BLaER1 treated with 17β-estradiol and CSF1 and Interleukin-3, amounts not matched to agents 10 nM and 100 nM (cell line): ENCODE measurements around the gene SBNO2.
"Not testable (repeated sequence)": the region's sequence is repeated elsewhere in the genome, so short reads cannot be mapped to it uniquely, and the experiment has no call there.

ENCODE experiments used
- H3K27ac ChIP-seq, 11 experiments: shearing (Covaris generic); formaldehyde crosslinking; 2 replicates each; pipeline ENCODE4 v1.8.1; 2022
- H3K27me3 ChIP-seq, 11 experiments: shearing (Covaris generic); formaldehyde crosslinking; 2 replicates each; pipeline ENCODE4 v1.8.1; 2022
- H3K36me3 ChIP-seq, 11 experiments: shearing (Covaris generic); formaldehyde crosslinking; 2 replicates each; pipeline ENCODE4 v1.8.1; 2022
- H3K4me1 ChIP-seq, 10 experiments: shearing (Covaris generic); formaldehyde crosslinking; 2 replicates each; pipeline ENCODE4 v1.8.1; 2022
- H3K4me2 ChIP-seq, 11 experiments: shearing (Covaris generic); formaldehyde crosslinking; 2 replicates each; pipeline ENCODE4 v1.8.1; 2022
- H3K4me3 ChIP-seq, 10 experiments: shearing (Covaris generic); formaldehyde crosslinking; 2 replicates each; pipeline ENCODE4 v1.8.1; 2022
- H3K9ac ChIP-seq, 11 experiments: shearing (Covaris generic); formaldehyde crosslinking; 2 replicates each; pipeline ENCODE4 v1.8.1; 2022
- H3K9me3 ChIP-seq, 11 experiments: shearing (Covaris generic); formaldehyde crosslinking; replicated peaks in 1 of 11; 2 replicates each; pipeline ENCODE4 v1.8.1; 2022
- H4K20me1 ChIP-seq, 11 experiments: shearing (Covaris generic); formaldehyde crosslinking; 2 replicates each; pipeline ENCODE4 v1.8.1; 2022
- Cebpa-rat ChIP-seq, 11 experiments: shearing (Covaris generic); IDR thresholded peaks; 2 replicates each; pipeline ENCODE4 v1.8.1; 2022

The SBNO2 gene

GRCh38 chr19:1132552-1133383 is 41.3 kb downstream of the SBNO2 start:
- Histone ChIP-seq H4K20me1 (peaks cover 45 to 91% (median 80%) of the 10 kb centered on the region in 11 experiments), H3K36me3 (peaks cover 7 to 57% (median 19%) of the 10 kb centered on the region in 11 experiments; a peak in 21 of 22 replicates), H3K27me3 (no peaks in the 10 kb centered on the region), H3K9me3 (peaks cover 0 to 8% (median 0%) of the 10 kb centered on the region in 11 experiments; a peak in 3 of 22 replicates), H3K4me3 (peak overlapping the region; percentile 61 to 95 (median 70)), H3K4me1 (peaks cover 67 to 83% (median 74%) of the 10 kb centered on the region in 10 experiments), H3K4me2 (peak overlapping the region; percentile 91 to 100 (median 99)), H3K27ac (peak overlapping the region; percentile 75 to 90 (median 83)), H3K9ac (peak overlapping the region; percentile 73 to 96 (median 84))
- TF ChIP-seq Cebpa-rat (IDR thresholded peaks at IDR 0.05): no peak

GRCh38 chr19:1131718-1132551 is 42.1 kb downstream of the SBNO2 start:
- H3K4me3 ChIP-seq: peak overlapping the region; percentile 61 to 95 (median 70)
- peaks cover 16 to 65% (median 28%) of the 10 kb centered on the region in 11 experiments for H3K36me3 ChIP-seq
- H4K20me1 ChIP-seq: peaks cover 53 to 99% (median 88%) of the 10 kb centered on the region in 11 experiments
- H3K27me3 ChIP-seq: no peaks in the 10 kb centered on the region
- H3K4me1 ChIP-seq: peaks cover 70 to 90% (median 78%) of the 10 kb centered on the region in 10 experiments
- H3K4me2 ChIP-seq: peak overlapping the region; percentile 91 to 100 (median 99)
- no peak for TF ChIP-seq Cebpa-rat (IDR thresholded peaks at IDR 0.05)
- H3K9ac ChIP-seq: peak overlapping the region; percentile 73 to 96 (median 84)
- peaks cover 0 to 8% (median 0%) of the 10 kb centered on the region in 11 experiments; a peak in 3 of 22 replicates for H3K9me3 ChIP-seq
- peak overlapping the region; percentile 75 to 90 (median 83) for H3K27ac ChIP-seq

DNA sequence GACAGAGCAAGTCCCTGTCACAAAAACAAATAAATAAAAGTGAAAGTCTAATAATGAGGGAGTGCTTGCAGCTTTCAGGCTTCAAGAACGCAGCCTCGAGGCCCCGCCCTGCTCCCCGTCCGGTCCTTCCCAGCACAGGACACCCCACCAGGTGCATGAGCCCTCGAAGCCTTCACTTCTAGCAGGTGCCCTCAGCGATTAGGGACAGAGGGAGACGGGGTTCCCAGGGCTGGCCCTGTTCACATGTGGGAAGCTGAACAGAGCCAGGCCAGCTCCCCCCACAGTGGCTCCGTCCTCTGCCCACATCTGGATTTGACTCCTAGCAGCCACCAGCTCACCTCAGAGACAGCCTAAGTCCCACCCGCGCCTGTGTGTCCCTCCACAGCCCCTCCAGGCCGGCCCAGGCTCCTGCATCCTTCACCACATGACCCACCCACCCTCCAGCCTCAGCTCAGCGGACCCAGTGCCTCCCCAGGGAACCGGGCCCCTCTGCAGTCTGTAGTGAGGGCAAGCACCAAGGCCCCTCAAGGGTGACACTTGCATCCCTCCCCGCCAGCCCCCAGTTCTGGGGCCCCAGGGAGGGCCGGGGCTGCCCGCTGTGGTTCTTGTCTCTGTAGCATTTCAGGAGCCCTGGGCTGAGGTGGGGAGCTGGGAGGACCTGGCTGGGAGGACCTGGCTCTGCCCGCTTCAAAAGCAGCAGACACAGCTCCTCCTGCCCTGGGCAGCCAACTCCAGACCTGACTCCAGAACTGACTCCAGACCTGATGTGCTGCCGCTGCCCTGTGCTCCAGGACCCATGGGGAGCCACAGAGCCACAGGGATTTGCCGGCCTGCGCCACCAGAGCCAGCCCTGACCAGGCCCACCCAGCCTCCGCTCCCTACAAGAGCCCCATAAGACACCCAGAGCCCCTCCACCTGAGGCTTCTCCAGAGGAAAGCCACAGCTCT is 43.0 kb downstream of the SBNO2 start:
- Histone ChIP-seq H3K9ac (peak overlapping the region; percentile 73 to 96 (median 84)), H3K4me3 (peak overlapping the region; percentile 61 to 95 (median 70)), H3K27ac (peak overlapping the region; percentile 75 to 90 (median 83)), H3K27me3 (no peaks in the 10 kb centered on the region), H4K20me1 (peaks cover 54 to 99% (median 88%) of the 10 kb centered on the region in 11 experiments), H3K4me2 (peak overlapping the region; percentile 91 to 100 (median 99)), H3K9me3 (peaks cover 0 to 8% (median 0%) of the 10 kb centered on the region in 11 experiments; a peak in 3 of 22 replicates), H3K36me3 (peaks cover 25 to 70% (median 37%) of the 10 kb centered on the region in 11 experiments), H3K4me1 (peaks cover 70 to 90% (median 78%) of the 10 kb centered on the region in 10 experiments)
- TF ChIP-seq Cebpa-rat (IDR thresholded peaks at IDR 0.05): no peak

DNA sequence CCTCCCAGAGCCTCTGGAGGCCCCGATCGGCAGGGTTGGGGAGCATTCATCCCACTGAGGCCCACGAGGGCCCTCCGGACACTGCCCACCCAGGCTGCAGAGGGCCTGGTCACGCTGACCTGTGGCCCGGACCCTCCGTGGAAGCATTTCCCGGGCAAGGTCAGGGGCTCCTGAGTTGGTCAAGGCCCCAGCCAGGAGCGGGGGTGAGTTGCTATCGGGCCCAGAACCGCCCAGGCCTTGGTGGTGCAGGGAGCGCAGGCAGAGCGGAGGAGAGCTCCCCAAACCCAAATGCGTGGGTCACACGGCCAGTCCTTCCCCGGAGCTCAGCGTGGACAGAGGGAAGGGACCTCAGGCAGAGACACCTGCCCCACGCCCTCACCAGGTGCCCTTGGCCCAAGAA is 44.5 kb downstream of the SBNO2 start:
- H4K20me1 ChIP-seq: peaks cover 69 to 98% (median 86%) of the 10 kb centered on the region in 11 experiments
- H3K9me3 ChIP-seq: peaks cover 0 to 8% (median 0%) of the 10 kb centered on the region in 11 experiments; a peak in 3 of 22 replicates
- peak overlapping the region in 3 of 10 experiments; percentile 78 to 95 (median 93); a peak in 6 of 20 replicates for H3K4me3 ChIP-seq
- peaks cover 65 to 90% (median 73%) of the 10 kb centered on the region in 10 experiments for H3K4me1 ChIP-seq
- peak overlapping the region in 3 of 11 experiments; percentile 9 to 19 (median 17); a peak in 3 of 22 replicates for H3K27ac ChIP-seq
- peak overlapping the region; percentile 91 to 100 (median 99); a peak in 19 of 22 replicates for H3K4me2 ChIP-seq
- peaks cover 36 to 72% (median 50%) of the 10 kb centered on the region in 11 experiments for H3K36me3 ChIP-seq
- no peak for TF ChIP-seq Cebpa-rat (IDR thresholded peaks at IDR 0.05)
- H3K9ac ChIP-seq: peak overlapping the region in 9 of 11 experiments; percentile 4 to 96 (median 35); a peak in 10 of 22 replicates
- no peaks in the 10 kb centered on the region for H3K27me3 ChIP-seq

DNA sequence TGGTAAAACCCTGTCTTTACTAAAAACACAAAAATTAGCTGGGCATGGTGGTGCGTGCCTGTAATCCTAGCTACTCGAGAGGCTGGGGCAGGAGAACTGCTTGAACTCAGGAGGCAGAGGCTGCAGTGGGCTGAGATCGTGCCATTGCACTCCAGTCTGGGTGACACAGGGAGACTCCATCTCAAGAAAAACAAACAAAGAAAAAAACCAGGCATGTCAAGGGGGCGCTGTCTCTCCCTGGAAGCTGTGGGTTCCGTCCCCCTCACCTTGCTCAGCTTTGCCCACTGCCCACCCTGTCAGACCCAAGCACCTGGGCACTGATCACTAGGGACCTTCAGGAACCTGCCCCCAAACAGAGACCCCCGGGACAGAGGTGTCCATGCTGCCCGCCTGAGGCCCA is 45.0 kb downstream of the SBNO2 start:
- H3K4me1 ChIP-seq: peaks cover 64 to 90% (median 70%) of the 10 kb centered on the region in 10 experiments
- peak overlapping the region in 7 of 11 experiments; percentile 9 to 96 (median 84); a peak in 9 of 22 replicates for H3K9ac ChIP-seq
- not testable (repeated sequence) for H3K27me3 ChIP-seq, H3K9me3 ChIP-seq
- H3K27ac ChIP-seq: peak overlapping the region in 1 of 11 experiments; percentile 17; a peak in 2 of 22 replicates
- H3K4me3 ChIP-seq: peak overlapping the region in 2 of 10 experiments; percentile 93 to 95; a peak in 3 of 20 replicates
- H3K36me3 ChIP-seq: peaks cover 41 to 73% (median 52%) of the 10 kb centered on the region in 11 experiments
- H3K4me2 ChIP-seq: peak overlapping the region in 5 of 11 experiments; percentile 91 to 99 (median 98); a peak in 11 of 22 replicates
- H4K20me1 ChIP-seq: peaks cover 74 to 98% (median 86%) of the 10 kb centered on the region in 11 experiments

GRCh38 chr19:1128106-1128505 is 46.0 kb downstream of the SBNO2 start:
- no peak for TF ChIP-seq Cebpa-rat (IDR thresholded peaks at IDR 0.05)
- Histone ChIP-seq H3K27me3 (no peaks in the 10 kb centered on the region), H3K27ac (no peak overlapping the region), H3K9me3 (no peaks in the 10 kb centered on the region), H3K9ac (peak overlapping the region in 2 of 11 experiments; percentile 67 to 70; a peak in 4 of 22 replicates), H3K4me1 (peaks cover 54 to 90% (median 62%) of the 10 kb centered on the region in 10 experiments), H3K4me3 (no peak overlapping the region), H3K4me2 (peak overlapping the region in 3 of 11 experiments; percentile 75 to 99 (median 91); a peak in 6 of 22 replicates), H3K36me3 (peaks cover 47 to 74% (median 59%) of the 10 kb centered on the region in 11 experiments), H4K20me1 (peaks cover 71 to 98% (median 87%) of the 10 kb centered on the region in 11 experiments)

DNA sequence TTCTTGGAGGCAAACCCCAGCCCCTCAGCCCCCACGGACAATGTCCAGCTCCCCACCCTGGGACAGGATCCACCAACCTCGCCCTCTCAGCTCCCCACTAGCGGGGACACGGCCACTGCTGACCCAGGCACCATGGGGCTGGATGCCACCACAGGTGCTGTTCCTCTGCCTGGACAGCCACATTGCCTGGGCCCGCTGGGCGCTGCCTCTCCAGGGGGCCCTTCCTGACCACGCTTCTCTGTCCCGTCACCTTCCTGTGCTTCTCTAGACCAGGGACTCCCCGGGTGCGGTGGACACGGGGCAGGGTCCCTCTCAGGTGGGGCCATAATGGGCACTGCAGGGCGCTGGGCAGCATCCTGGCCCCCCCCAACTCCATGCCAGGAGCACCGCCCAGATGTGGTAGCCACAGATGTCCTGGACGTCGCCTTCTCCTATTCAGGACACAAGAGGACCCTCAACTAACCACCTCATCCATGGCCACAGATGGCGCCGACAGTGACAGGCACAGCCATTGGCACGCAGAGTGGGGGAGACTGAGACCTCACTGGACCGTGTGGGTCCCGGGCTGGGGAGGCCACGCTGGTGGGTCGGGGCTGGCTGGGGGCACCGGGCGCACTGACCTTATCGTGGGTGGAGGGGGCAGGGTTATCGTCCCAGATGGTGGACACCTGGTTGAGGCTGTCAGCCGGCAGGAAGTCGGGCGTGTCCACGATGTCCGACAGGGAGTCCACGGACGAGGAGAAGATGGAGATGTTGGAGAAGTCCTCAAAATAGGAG is 46.9 kb downstream of the SBNO2 start:
- Histone ChIP-seq H3K9ac (peak overlapping the region; percentile 16 to 70 (median 63); a peak in 21 of 22 replicates), H4K20me1 (peaks cover 62 to 97% (median 91%) of the 10 kb centered on the region in 11 experiments), H3K27ac (peak overlapping the region in 10 of 11 experiments; percentile 40 to 71 (median 54); a peak in 14 of 22 replicates), H3K4me3 (peak overlapping the region in 2 of 10 experiments; percentile 28 to 33; a peak in 3 of 20 replicates), H3K4me1 (peaks cover 45 to 82% (median 52%) of the 10 kb centered on the region in 10 experiments), H3K4me2 (peak overlapping the region; percentile 48 to 99 (median 70); a peak in 20 of 22 replicates), H3K36me3 (peaks cover 53 to 83% (median 66%) of the 10 kb centered on the region in 11 experiments), H3K27me3 (no peaks in the 10 kb centered on the region), H3K9me3 (no peaks in the 10 kb centered on the region)
- no peak for TF ChIP-seq Cebpa-rat (IDR thresholded peaks at IDR 0.05)
